DOHH2 (cell line): Measurements from ENCODE around the gene LTV1.

Experiments
- CTCF ChIP-seq: fragments of 200-600 bp; sonication (generic); IDR thresholded peaks from one replicate; pipeline ENCODE4 v1.5.1; 2014; ENCODE audit warnings: antibody characterized with exemption, mild to moderate bottlenecking, low read depth, low read length; ENCODE audit not compliant: poor library complexity, severe bottlenecking
- EZH2phosphoT487 ChIP-seq: fragments of 200-600 bp; sonication (generic); IDR thresholded peaks from 2 replicates; pipeline ENCODE4 v1.6.1; 2017; ENCODE audit warnings: borderline replicate concordance, mild to moderate bottlenecking, antibody characterized with exemption, low read length, moderate library complexity, mixed read lengths

DNA sequence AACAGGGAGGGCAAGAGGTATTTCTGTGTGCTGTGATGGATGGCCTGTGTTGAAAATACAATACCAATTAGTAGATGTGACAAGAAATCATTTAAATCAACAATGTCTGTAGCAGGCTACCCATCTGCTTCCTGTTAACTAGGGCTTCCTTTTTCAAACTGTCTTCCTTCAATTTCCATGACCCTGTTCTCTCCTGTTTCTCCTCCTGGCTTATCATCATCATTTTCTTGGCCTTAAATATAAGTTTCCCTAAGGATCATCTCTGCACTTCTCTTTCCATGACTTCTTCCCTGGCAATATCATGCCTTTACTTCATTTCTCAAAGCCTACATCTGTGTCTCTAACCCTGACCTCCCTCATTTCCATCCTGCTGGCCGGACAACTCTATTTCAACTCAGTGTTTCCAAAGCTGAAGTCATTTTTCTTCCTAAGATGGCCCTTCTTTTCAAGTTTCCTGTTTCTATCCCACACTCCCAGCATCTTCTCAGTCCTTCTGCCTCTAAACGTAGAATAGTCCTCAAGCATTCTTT, 39.3 kb downstream of the LTV1 start:
- TF ChIP-seq EZH2phosphoT487, result no peak
- no peak for TF ChIP-seq CTCF
